H1 (cell line): ENCODE results near the gene PAK5. TPM values are rescaled to one million over a fixed set of nuclear protein-coding genes. Genes with fewer than 3 reads are reported as not detected.

ENCODE experiments used
- CTCF ChIA-PET: fragments of 300-600 bp; sonication (Branson Sonifier 250); formaldehyde crosslinking; loops from one replicate; lab custom pipeline; 2021; ENCODE audit not compliant: partially characterized antibody; lab: Charles Lee
- POLR2A ChIA-PET: fragments of 300-600 bp; sonication (Branson Sonifier 250); formaldehyde crosslinking; loops from one replicate; lab custom pipeline; 2021; ENCODE audit warnings: inconsistent platforms; ENCODE audit not compliant: partially characterized antibody; lab: Charles Lee
- DNase-seq, 2 experiments: peaks; one replicate each; pipeline versions ENCODE4 v3.0.0 to v3.0.0-alpha.2; 2010 to 2022; ENCODE audit warnings: low spot score in 2 of 2, low read depth in 1 of 2, mixed read lengths in 1 of 2
- FAIRE-seq: peaks from 2 replicates; lab custom pipeline; 2011; peaks lifted over from hg19 to GRCh38; lab: Jason Lieb, UNC
- H2AFZ ChIP-seq: 2 replicates; pipeline ENCODE4 v1.8.1; 2012; ENCODE audit warnings: low read length, inconsistent platforms
- H2AK5ac ChIP-seq: 2 replicates; pipeline ENCODE4 v1.6.1; 2013; ENCODE audit warnings: low read depth, low read length
- H2BK120ac ChIP-seq: replicated peaks from 2 replicates; pipeline ENCODE3; 2013; ENCODE audit warnings: low read depth, low read length, inconsistent platforms
- H2BK12ac ChIP-seq: 2 replicates; pipeline ENCODE4 v1.6.1; 2013; ENCODE audit warnings: low read depth, low read length
- H2BK15ac ChIP-seq: 2 replicates; pipeline ENCODE4 v1.6.1; 2013; ENCODE audit warnings: low read length
- H2BK20ac ChIP-seq: 2 replicates; pipeline ENCODE4 v1.6.1; 2013; ENCODE audit warnings: low read length
- H2BK5ac ChIP-seq: 2 replicates; pipeline ENCODE4 v1.6.1; 2013; ENCODE audit warnings: low read depth, low read length
- H3K14ac ChIP-seq: 2 replicates; pipeline ENCODE4 v1.6.1; 2013; ENCODE audit warnings: inconsistent platforms; ENCODE audit not compliant: insufficient read length
- H3K18ac ChIP-seq: 2 replicates; pipeline ENCODE4 v1.6.1; 2013; ENCODE audit warnings: low read length; ENCODE audit errors: extremely low read depth
- H3K23ac ChIP-seq: 2 replicates; pipeline ENCODE4 v1.6.1; 2013; ENCODE audit warnings: inconsistent platforms; ENCODE audit not compliant: insufficient read length
- H3K23me2 ChIP-seq: 2 replicates; pipeline ENCODE4 v1.6.1; 2013; ENCODE audit warnings: low read depth, low read length
- H3K27ac ChIP-seq: 2 replicates; pipeline ENCODE4 v1.6.1; 2011; ENCODE audit warnings: low read depth, low read length, inconsistent platforms
- H3K27me3 ChIP-seq, 4 experiments: replicated peaks in 1 of 4; 1 replicate in 1 of 4; 2 replicates in 3 of 4; pipeline versions ENCODE4 v1.6.1 to v1.8.1; 2011 to 2013; ENCODE audit warnings: low read length in 3 of 4, mild to moderate bottlenecking in 3 of 4, inconsistent platforms in 2 of 4, mixed read lengths in 2 of 4, moderate library complexity in 1 of 4; ENCODE audit not compliant: control insufficient read depth in 3 of 4, insufficient read depth in 3 of 4; ENCODE audit errors: extremely low read depth in 1 of 4
- H3K36me3 ChIP-seq, 4 experiments: 2 replicates each; pipeline versions ENCODE4 v1.6.1 to v1.8.1; 2011 to 2013; ENCODE audit warnings: mild to moderate bottlenecking in 4 of 4, low read length in 3 of 4, moderate library complexity in 2 of 4, control low read depth in 1 of 4, inconsistent platforms in 1 of 4; ENCODE audit not compliant: insufficient read depth in 4 of 4, control insufficient read depth in 2 of 4
- H3K4ac ChIP-seq: replicated peaks from 2 replicates; pipeline ENCODE3; 2013; ENCODE audit warnings: low read length, low read depth, mixed read lengths, inconsistent platforms; ENCODE audit not compliant: insufficient read length
- H3K4me1 ChIP-seq, 4 experiments: replicated peaks in 1 of 4; 1 replicate in 1 of 4; 2 replicates in 3 of 4; pipeline versions ENCODE4 v1.6.1 to v1.8.1; 2011 to 2013; ENCODE audit warnings: low read length in 3 of 4, inconsistent platforms in 2 of 4, mixed read lengths in 1 of 4; ENCODE audit not compliant: insufficient read depth in 4 of 4, control insufficient read depth in 3 of 4
- H3K4me2 ChIP-seq, 2 experiments: 2 replicates each; pipeline versions ENCODE4 v1.6.1 to v1.8.1; 2011 to 2013; ENCODE audit warnings: low read depth in 2 of 2, low read length in 2 of 2, control low read depth in 1 of 2, inconsistent platforms in 1 of 2, mild to moderate bottlenecking in 1 of 2; ENCODE audit not compliant: insufficient read depth in 1 of 2
- H3K4me3 ChIP-seq, 4 experiments: fragments of 200-600, 300-600 bp in 1 of 4; sonication (generic), shearing (Covaris generic), sonication (Bioruptor Twin) in 1 of 4; 2 replicates each; pipeline versions ENCODE4 v1.5.1 to v1.8.1; 2011 to 2016; ENCODE audit warnings: low read length in 4 of 4, low read depth in 3 of 4, control low read depth in 2 of 4, inconsistent platforms in 2 of 4, mild to moderate bottlenecking in 2 of 4, mixed read lengths in 1 of 4, moderate library complexity in 1 of 4; ENCODE audit not compliant: insufficient read depth in 2 of 4; ENCODE audit errors: extremely low read depth in 1 of 4
- H3K56ac ChIP-seq: replicated peaks from 2 replicates; pipeline ENCODE3; 2013; ENCODE audit warnings: low read depth, mild to moderate bottlenecking, mixed read lengths, low read length, inconsistent platforms; ENCODE audit not compliant: insufficient read length
- H3K79me1 ChIP-seq: 2 replicates; pipeline ENCODE4 v1.6.1; 2013; ENCODE audit warnings: low read depth, low read length, control low read depth
- H3K79me2 ChIP-seq, 2 experiments: 2 replicates each; pipeline versions ENCODE4 v1.6.1 to v1.8.1; 2012 to 2013; ENCODE audit warnings: low read length in 2 of 2, mild to moderate bottlenecking in 2 of 2, inconsistent platforms in 1 of 2; ENCODE audit not compliant: insufficient read depth in 2 of 2, control insufficient read depth in 1 of 2
- H3K9ac ChIP-seq, 4 experiments: replicated peaks in 1 of 4; 1 replicate in 1 of 4; 2 replicates in 3 of 4; pipeline versions ENCODE4 v1.6.1 to v1.8.1; 2011 to 2013; ENCODE audit warnings: low read depth in 3 of 4, low read length in 3 of 4, control low read depth in 2 of 4, mild to moderate bottlenecking in 2 of 4, moderate library complexity in 2 of 4, inconsistent platforms in 1 of 4; ENCODE audit errors: extremely low read depth in 1 of 4
- H3K9me3 ChIP-seq, 2 experiments: 2 replicates each; pipeline versions ENCODE4 v1.6.1 to v1.8.1; 2012 to 2013; ENCODE audit warnings: mild to moderate bottlenecking in 2 of 2, moderate library complexity in 2 of 2, control low read depth in 1 of 2, inconsistent platforms in 1 of 2, low read depth in 1 of 2, low read length in 1 of 2, mixed read lengths in 1 of 2; ENCODE audit not compliant: insufficient read depth in 2 of 2
- H4K20me1 ChIP-seq, 2 experiments: replicated peaks in 1 of 2; 2 replicates each; pipeline versions ENCODE3 to v1.8.1; 2011 to 2013; ENCODE audit warnings: inconsistent platforms in 2 of 2, low read length in 2 of 2, mild to moderate bottlenecking in 1 of 2; ENCODE audit not compliant: insufficient read depth in 2 of 2, control insufficient read depth in 1 of 2
- H4K5ac ChIP-seq: 2 replicates; pipeline ENCODE4 v1.6.1; 2013; ENCODE audit warnings: low read length, low read depth, mixed read lengths, inconsistent platforms; ENCODE audit not compliant: insufficient read length
- H4K8ac ChIP-seq: 2 replicates; pipeline ENCODE4 v1.8.0; 2013; ENCODE audit warnings: mild to moderate bottlenecking, moderate library complexity, low read length, inconsistent platforms; ENCODE audit not compliant: insufficient read depth; ENCODE audit errors: extremely low read depth
- H4K91ac ChIP-seq: replicated peaks from 2 replicates; pipeline ENCODE3; 2013; ENCODE audit warnings: low read length, mixed read lengths, inconsistent platforms; ENCODE audit not compliant: insufficient read length
- CBX8 ChIP-seq: fragments of 300-800, 300-1000 bp; sonication (generic); IDR thresholded peaks from 2 replicates; pipeline ENCODE4 v1.7.1; 2016; ENCODE audit warnings: low read depth, low read length, borderline replicate concordance
- CTCF ChIP-seq, 3 experiments: IDR thresholded peaks; 1 replicate in 2 of 3; 2 replicates in 1 of 3; pipeline versions ENCODE4 v1.5.1 to v1.6.1; 2011; ENCODE audit warnings: low read length in 3 of 3, mild to moderate bottlenecking in 3 of 3, inconsistent platforms in 2 of 3, low read depth in 1 of 3, moderate library complexity in 1 of 3; ENCODE audit not compliant: insufficient read depth in 1 of 3; ENCODE audit errors: control extremely low read depth in 1 of 3
- KDM4A ChIP-seq: IDR thresholded peaks from one replicate; pipeline ENCODE4 v1.7.1; 2012; ENCODE audit warnings: low read depth, mild to moderate bottlenecking, moderate library complexity, low read length, inconsistent platforms; ENCODE audit not compliant: severe bottlenecking
- PHF8 ChIP-seq: fragments of 200-600 bp; sonication (generic); conservative IDR thresholded peaks from 2 replicates; pipeline ENCODE4 v1.7.1; 2012; ENCODE audit warnings: low read depth, mild to moderate bottlenecking, inconsistent platforms, low read length, moderate library complexity
- RBBP5 ChIP-seq: IDR thresholded peaks from 2 replicates; pipeline ENCODE4 v1.7.1; 2012; ENCODE audit warnings: low read depth, mild to moderate bottlenecking, inconsistent platforms, low read length, moderate library complexity, borderline replicate concordance
- SIX5 ChIP-seq: IDR thresholded peaks from 2 replicates; pipeline ENCODE4 v1.6.1; 2011; ENCODE audit warnings: mild to moderate bottlenecking, low read depth, low read length
- SUZ12 ChIP-seq: fragments of 200-600 bp; sonication (generic); IDR thresholded peaks from 2 replicates; pipeline ENCODE4 v1.6.1; 2012; ENCODE audit warnings: mild to moderate bottlenecking, inconsistent platforms, low read length, moderate library complexity, mixed read lengths
- WGBS, 2 experiments: shearing (Covaris generic) in 1 of 2; methylation state at CpG; one replicate each; pipeline versions ENCODE4 v1.1.6 to v1.1.7; 2013 to 2015; ENCODE audit warnings: low lambda C conversion rate in 2 of 2, mixed read lengths in 2 of 2, inconsistent platforms in 1 of 2, low coverage in 1 of 2, missing lambda C conversion rate in 1 of 2; ENCODE audit not compliant: insufficient replicate concordance in 2 of 2, insufficient coverage in 1 of 2, insufficient read length in 1 of 2; ENCODE audit errors: extremely low coverage in 1 of 2, missing lambda C conversion rate in 1 of 2; 5-methylcytosine and 5-hydroxymethylcytosine counted together
- polyA plus RNA-seq, 7 experiments: library from polyadenylated mRNA; depleted of rRNA in 3 of 7; stranded (reverse) in 5 of 7; unstranded in 2 of 7; fragments of >200 nt in 5 of 7; fragments of 200-250 nt in 2 of 7; gene quantifications; 1 replicate in 5 of 7; 2 replicates in 1 of 7; 4 replicates in 1 of 7; pipeline versions ENCODE4 v1.2.1 to v1.2.3, GENCODE V29; 2011 to 2013; ENCODE audit warnings: missing spikeins in 2 of 7, mixed read lengths in 2 of 7
- total RNA-seq: library from RNA; stranded (reverse); fragmentation: NEBNext Ultra II Directional; extraction: Animal tissue kit (Norgen Biotek cat#: 25700); gene quantifications from 2 replicates; pipeline ENCODE4 v1.2.1, GENCODE V29; 2021
- TF ChIP-seq, protein P1 (sequence below): IDR thresholded peaks from 2 replicates; pipeline ENCODE4 v1.6.1; 2012; ENCODE audit warnings: low read length, inconsistent platforms
- TF ChIP-seq, protein P2 (sequence below): IDR thresholded peaks from 2 replicates; pipeline ENCODE4 v1.6.1; 2011; ENCODE audit warnings: low read depth, mild to moderate bottlenecking, low read length; ENCODE audit not compliant: insufficient read depth

Gene PAK5
- total and polyA plus RNA-seq, 2 of the 8 experiments (the other 6 are each of a cell fraction or from before 2014, with no cell fraction given): 0.54 to 0.80 TPM

GRCh38 chr20:9616455-9616805 lies 222.4 kb downstream of the PAK5 start:
- POLR2A ChIA-PET: no interaction called here
- no peak overlapping the region for H2BK20ac ChIP-seq
- no peaks in the 10 kb centered on the region for H3K79me2 ChIP-seq
- no peak overlapping the region for H2BK5ac ChIP-seq
- DNase-seq (no peak), FAIRE-seq (no peak)
- H2AK5ac ChIP-seq: no peak overlapping the region
- no peaks in the 10 kb centered on the region for H3K27me3 ChIP-seq
- no peaks in the 10 kb centered on the region for H4K20me1 ChIP-seq
- no peak overlapping the region for H3K27ac ChIP-seq
- no peaks in the 10 kb centered on the region for H3K79me1 ChIP-seq
- H4K8ac ChIP-seq: no peak overlapping the region
- no peak overlapping the region for H3K4ac ChIP-seq
- H3K23ac ChIP-seq: no peak overlapping the region
- H2BK120ac ChIP-seq: no peak overlapping the region
- H3K14ac ChIP-seq: no peak overlapping the region
- WGBS, 2 experiments: 89% methylated on average over 5 of the region's 5 CpGs; no CpG with 5 or more reads in 1 of the 2 experiments
- no peak overlapping the region for H3K4me3 ChIP-seq
- 0 out of 2 replicates have a peak overlapping the region, but pooled peaks have one; percentile 13 for H2BK12ac ChIP-seq
- H3K56ac ChIP-seq: no peak overlapping the region
- CTCF ChIA-PET: interaction anchor here (0.6 to 8.1 kb wide), 56 partner anchors 9 to 1016 kb away, joined by 3 to 104 read pairs (median 6); no protein-coding TSS in a partner anchor
- no peaks in the 10 kb centered on the region for H3K36me3 ChIP-seq
- no peak overlapping the region for H3K18ac ChIP-seq
- H3K4me2 ChIP-seq: no peak overlapping the region
- no peaks in the 10 kb centered on the region for H3K23me2 ChIP-seq
- H4K5ac ChIP-seq: no peak overlapping the region
- H4K91ac ChIP-seq: no peak overlapping the region
- H3K4me1 ChIP-seq: no peaks in the 10 kb centered on the region
- H2AFZ ChIP-seq: no peak overlapping the region
- no peak overlapping the region for H2BK15ac ChIP-seq
- H3K9me3 ChIP-seq: no peaks in the 10 kb centered on the region
- H3K9ac ChIP-seq: no peak overlapping the region
- TF ChIP-seq CTCF (IDR thresholded peaks at IDR 0.05; ENCODE audit: control extremely low read depth in 1 of 3, insufficient read depth in 1 of 3, low read depth in 1 of 3, low read length in 3 of 3): no peak
- TF ChIP-seq, protein P1, sequence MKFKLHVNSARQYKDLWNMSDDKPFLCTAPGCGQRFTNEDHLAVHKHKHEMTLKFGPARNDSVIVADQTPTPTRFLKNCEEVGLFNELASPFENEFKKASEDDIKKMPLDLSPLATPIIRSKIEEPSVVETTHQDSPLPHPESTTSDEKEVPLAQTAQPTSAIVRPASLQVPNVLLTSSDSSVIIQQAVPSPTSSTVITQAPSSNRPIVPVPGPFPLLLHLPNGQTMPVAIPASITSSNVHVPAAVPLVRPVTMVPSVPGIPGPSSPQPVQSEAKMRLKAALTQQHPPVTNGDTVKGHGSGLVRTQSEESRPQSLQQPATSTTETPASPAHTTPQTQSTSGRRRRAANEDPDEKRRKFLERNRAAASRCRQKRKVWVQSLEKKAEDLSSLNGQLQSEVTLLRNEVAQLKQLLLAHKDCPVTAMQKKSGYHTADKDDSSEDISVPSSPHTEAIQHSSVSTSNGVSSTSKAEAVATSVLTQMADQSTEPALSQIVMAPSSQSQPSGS: no peak
- no peak for TF ChIP-seq KDM4A
- no peak for TF ChIP-seq SUZ12
- no peak for TF ChIP-seq RBBP5
- TF ChIP-seq CBX8: no peak
- TF ChIP-seq, protein P2, sequence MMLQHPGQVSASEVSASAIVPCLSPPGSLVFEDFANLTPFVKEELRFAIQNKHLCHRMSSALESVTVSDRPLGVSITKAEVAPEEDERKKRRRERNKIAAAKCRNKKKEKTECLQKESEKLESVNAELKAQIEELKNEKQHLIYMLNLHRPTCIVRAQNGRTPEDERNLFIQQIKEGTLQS: no peak
- no peak for TF ChIP-seq PHF8
- TF ChIP-seq SIX5: no peak
